HEK293 (cell line): ENCODE measurements around the gene TCERG1L.

Source experiments
- CTCF ChIA-PET: fragments of 350-600 bp; formaldehyde crosslinking; extraction: SDS; loops from one replicate; lab custom pipeline; 2021; ENCODE audit warnings: antibody characterized with exemption; lab: Yijun Ruan, JAX
- POLR2A ChIA-PET: fragments of 300-600 bp; formaldehyde crosslinking; extraction: SDS; loops from one replicate; lab custom pipeline; 2020; ENCODE audit warnings: antibody characterized with exemption, inconsistent platforms; lab: Yijun Ruan, JAX
- H3K27ac ChIP-seq: fragments of 200-500 bp; sonication (Bioruptor generic); 2 replicates; pipeline ENCODE4 v1.5.1; 2014; ENCODE audit warnings: low read depth, low read length, control low read depth, inconsistent platforms; ENCODE audit errors: extremely low read depth
- H3K36me3 ChIP-seq, 2 experiments: fragments of 200-500 bp in 1 of 2; sonication (Bioruptor generic) in 1 of 2; 1 replicate in 1 of 2; 2 replicates in 1 of 2; pipeline ENCODE4 v1.5.1; 2014 to 2017; ENCODE audit warnings: inconsistent platforms in 2 of 2, low read length in 2 of 2; ENCODE audit not compliant: control insufficient read depth in 2 of 2, insufficient read depth in 1 of 2
- H3K4me1 ChIP-seq: fragments of 200-500 bp; sonication (Bioruptor generic); 2 replicates; pipeline ENCODE4 v1.5.1; 2014; ENCODE audit warnings: mild to moderate bottlenecking, low read length, inconsistent platforms; ENCODE audit not compliant: control insufficient read depth, insufficient read depth
- H3K4me3 ChIP-seq: 2 replicates; pipeline ENCODE4 v1.5.1; 2011; ENCODE audit warnings: low read depth, mild to moderate bottlenecking, control low read depth, low read length, moderate library complexity
- H3K9me3 ChIP-seq: fragments of 200-500 bp; sonication (Bioruptor generic); 2 replicates; pipeline ENCODE4 v1.5.1; 2014; ENCODE audit warnings: low read depth, low read length, inconsistent platforms; ENCODE audit not compliant: control insufficient read depth, insufficient read depth
- HIC1 ChIP-seq: fragments of 450-650 bp; formaldehyde crosslinking; IDR thresholded peaks from 2 replicates; pipeline ENCODE4 v1.5.1; 2016; ENCODE audit warnings: missing biosample characterization, missing genetic modification characterization
- PRDM4 ChIP-seq: fragments of 450-650 bp; formaldehyde crosslinking; IDR thresholded peaks from 2 replicates; pipeline ENCODE4 v1.5.1; 2017; ENCODE audit warnings: missing biosample characterization, missing genetic modification characterization
- ZBTB26 ChIP-seq: fragments of 450-650 bp; formaldehyde crosslinking; optimal IDR thresholded peaks from 2 replicates; pipeline ENCODE3; 2016; ENCODE audit warnings: missing biosample characterization, mild to moderate bottlenecking, missing genetic modification characterization
- ZNF155 ChIP-seq: fragments of 450-650 bp; formaldehyde crosslinking; IDR thresholded peaks from 2 replicates; pipeline ENCODE4 v1.5.1; 2016; ENCODE audit warnings: missing biosample characterization, missing genetic modification characterization
- ZNF26 ChIP-seq: fragments of 450-650 bp; formaldehyde crosslinking; IDR thresholded peaks from 2 replicates; pipeline ENCODE4 v1.5.1; 2016; ENCODE audit warnings: missing biosample characterization, missing genetic modification characterization
- ZNF280C ChIP-seq: fragments of 450-650 bp; formaldehyde crosslinking; IDR thresholded peaks from 2 replicates; pipeline ENCODE4 v1.5.1; 2016; ENCODE audit warnings: missing biosample characterization, missing genetic modification characterization
- ZNF324 ChIP-seq: fragments of 450-650 bp; formaldehyde crosslinking; IDR thresholded peaks from 2 replicates; pipeline ENCODE4 v1.5.1; 2016; ENCODE audit warnings: missing biosample characterization, missing genetic modification characterization
- ZNF366 ChIP-seq: fragments of 450-650 bp; formaldehyde crosslinking; conservative IDR thresholded peaks from 2 replicates; pipeline ENCODE4 v1.5.1; 2016; ENCODE audit warnings: missing biosample characterization, missing genetic modification characterization
- ZNF488 ChIP-seq: fragments of 450-650 bp; formaldehyde crosslinking; IDR thresholded peaks from 2 replicates; pipeline ENCODE4 v1.5.1; 2016; ENCODE audit warnings: missing biosample characterization, missing genetic modification characterization
- ZNF513 ChIP-seq: fragments of 450-650 bp; IDR thresholded peaks from 2 replicates; pipeline ENCODE4 v1.5.1; 2018; ENCODE audit warnings: missing biosample characterization, missing genetic modification characterization
- ZNF692 ChIP-seq: fragments of 450-650 bp; formaldehyde crosslinking; IDR thresholded peaks from 2 replicates; pipeline ENCODE4 v1.5.1; 2016; ENCODE audit warnings: missing biosample characterization, missing genetic modification characterization
- ZSCAN18 ChIP-seq: fragments of 450-650 bp; formaldehyde crosslinking; IDR thresholded peaks from 2 replicates; pipeline ENCODE4 v1.5.1; 2016; ENCODE audit warnings: missing biosample characterization, missing genetic modification characterization

The TCERG1L gene

GRCh38 chr10:131239450-131239849, 72.1 kb downstream of the TCERG1L start (continued):
- no peak for TF ChIP-seq ZNF155
- TF ChIP-seq ZNF280C (tag by site-specific recombination): no peak
- no peak for TF ChIP-seq PRDM4 (tag by site-specific recombination)
- no peak for TF ChIP-seq HIC1 (tag by site-specific recombination)

GRCh38 chr10:131238669-131239280, 72.7 kb downstream of the TCERG1L start:
- H3K36me3 ChIP-seq: no peaks in the 10 kb centered on the region
- no peak overlapping the region for H3K4me3 ChIP-seq
- no peak overlapping the region for H3K27ac ChIP-seq
- no peaks in the 10 kb centered on the region for H3K9me3 ChIP-seq
- POLR2A ChIA-PET: no interaction called here
- no peak for TF ChIP-seq ZNF324 (tag by site-specific recombination)
- no peak for TF ChIP-seq ZNF366
- TF ChIP-seq ZSCAN18: no peak
- TF ChIP-seq ZNF513 (tag by site-specific recombination): no peak
- no peak for TF ChIP-seq ZNF488 (tag by site-specific recombination)
- TF ChIP-seq ZNF692 (tag by site-specific recombination): no peak
- TF ChIP-seq ZNF26 (tag by site-specific recombination): no peak
- TF ChIP-seq ZBTB26 (tag by site-specific recombination): no peak
- CTCF ChIA-PET: no interaction called here
- no peaks in the 10 kb centered on the region for H3K4me1 ChIP-seq
